Tibial nerve (tissue), 4 donors: ENCODE measurements around the gene CACNA1F. TPM values are rescaled to one million over a fixed set of nuclear protein-coding genes. Genes with fewer than 3 reads are reported as not detected.
A peak's percentile ranks its signal among the peaks of the same experiment; 100 is the strongest.

Experiments used
- DNase-seq, 2 donors: peaks; one replicate each; pipeline ENCODE4 v3.0.0-alpha.2; 2019; ENCODE audit warnings: low spot score in 2 of 2
- H3K27ac ChIP-seq, 4 donors: fragments of 200-600 bp; sonication (generic) in 3 of 4; one replicate each; pipeline ENCODE4 v1.5.1; 2017 to 2019; ENCODE audit warnings: mild to moderate bottlenecking in 1 of 4
- H3K27me3 ChIP-seq, 2 donors: fragments of 200-600 bp; sonication (generic) in 1 of 2; one replicate each; pipeline versions ENCODE4 v1.5.1 to v1.6.0; 2017 to 2019
- H3K36me3 ChIP-seq, 3 donors: fragments of 200-600 bp; sonication (generic); one replicate each; pipeline ENCODE4 v1.5.1; 2018 to 2019
- H3K4me1 ChIP-seq, 4 donors: fragments of 200-600 bp; sonication (generic) in 3 of 4; one replicate each; pipeline ENCODE4 v1.5.1; 2017 to 2019
- H3K4me3 ChIP-seq, 4 donors: fragments of 200-600 bp; sonication (generic) in 3 of 4; one replicate each; pipeline ENCODE4 v1.5.1; 2017 to 2019; ENCODE audit warnings: mild to moderate bottlenecking in 1 of 4, moderate library complexity in 1 of 4
- H3K9me3 ChIP-seq, 4 donors: fragments of 200-600 bp; sonication (generic) in 3 of 4; one replicate each; pipeline ENCODE4 v1.5.1; 2017 to 2019
- EP300 ChIP-seq, 2 donors: sonication (generic); formaldehyde crosslinking; IDR thresholded peaks; one replicate each; pipeline ENCODE4 v1.6.1; 2017; ENCODE audit warnings: antibody characterized with exemption in 2 of 2, mild to moderate bottlenecking in 1 of 2
- POLR2A ChIP-seq, 2 donors: fragments of 450-650 bp; IDR thresholded peaks; one replicate each; pipeline ENCODE4 v1.6.1; 2017; ENCODE audit warnings: antibody characterized with exemption in 2 of 2, mild to moderate bottlenecking in 2 of 2, moderate library complexity in 2 of 2
- WGBS, 2 donors: methylation state at CpG; one replicate each; pipeline ENCODE4 v1.1.5; 2018; 5-methylcytosine and 5-hydroxymethylcytosine counted together
- total RNA-seq, 4 donors: library from RNA; depleted of rRNA; stranded (reverse); fragments of >200 nt; gene quantifications; one replicate each; pipeline ENCODE4 v1.1.0, GENCODE V29; 2016
- TF ChIP-seq, protein P1 (sequence below), 5 experiments: fragments of 200-600 bp in 3 of 5; fragments of 450-650 bp in 2 of 5; sonication (generic) in 3 of 5; IDR thresholded peaks; one replicate each; pipeline ENCODE4 v1.5.1; 2016 to 2019; ENCODE audit warnings: antibody characterized with exemption in 5 of 5, mild to moderate bottlenecking in 3 of 5, moderate library complexity in 2 of 5

Gene CACNA1F
- total RNA-seq, 4 donors from 2014 or later = under 0.01 to 1.0 (median 0.40) TPM

DNA sequence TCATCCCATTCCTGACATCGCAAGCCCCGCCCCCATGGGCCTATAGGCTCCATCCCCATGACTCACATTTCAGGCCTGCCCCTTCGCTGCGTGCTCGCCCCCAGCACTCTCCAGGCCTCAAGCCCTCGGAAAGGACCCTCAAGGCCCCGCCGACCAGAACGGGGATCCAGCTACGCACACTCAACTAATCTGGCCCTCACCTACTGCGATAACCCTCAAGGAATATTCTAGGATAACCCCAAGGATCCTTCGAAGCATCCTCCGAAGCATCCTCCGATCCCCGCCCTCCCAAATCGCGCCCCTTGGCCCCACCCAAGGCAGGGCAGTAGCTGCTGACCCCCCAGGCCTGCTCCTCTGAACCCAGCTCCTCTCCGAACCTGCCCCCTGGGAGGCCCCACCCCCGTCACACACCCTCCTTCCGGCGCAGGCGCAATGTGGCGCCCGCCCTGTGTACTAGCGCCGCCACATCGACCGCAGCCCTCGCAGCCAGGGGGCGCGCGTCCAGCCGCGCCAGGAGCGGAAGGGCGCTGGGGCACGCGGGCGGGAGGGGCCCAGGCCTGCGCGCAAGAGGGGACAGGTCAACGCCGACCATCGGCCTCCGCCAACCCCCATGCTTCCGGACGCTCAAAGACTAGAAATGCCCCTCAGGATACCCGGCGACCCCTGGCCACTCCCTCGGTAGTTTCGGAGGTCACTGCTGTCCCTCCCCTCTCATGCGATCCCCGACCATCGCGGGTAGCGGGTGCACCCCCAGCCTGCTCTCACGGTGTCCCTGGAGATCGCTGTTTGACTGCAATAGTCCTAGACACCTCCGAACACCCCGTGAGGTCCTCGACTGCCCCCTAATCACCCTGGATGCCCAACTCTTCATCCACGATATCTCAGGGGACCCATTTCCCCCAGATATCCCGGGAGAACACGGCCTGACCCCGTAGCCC lies 77.0 kb downstream of the CACNA1F start:
- TF ChIP-seq EP300 (IDR thresholded peaks at IDR 0.05) (peak in 1 of 2 donors; percentile 77), POLR2A (IDR thresholded peaks at IDR 0.05) (peak in 1 of 2 donors; percentile 67)
- TF ChIP-seq, protein P1, sequence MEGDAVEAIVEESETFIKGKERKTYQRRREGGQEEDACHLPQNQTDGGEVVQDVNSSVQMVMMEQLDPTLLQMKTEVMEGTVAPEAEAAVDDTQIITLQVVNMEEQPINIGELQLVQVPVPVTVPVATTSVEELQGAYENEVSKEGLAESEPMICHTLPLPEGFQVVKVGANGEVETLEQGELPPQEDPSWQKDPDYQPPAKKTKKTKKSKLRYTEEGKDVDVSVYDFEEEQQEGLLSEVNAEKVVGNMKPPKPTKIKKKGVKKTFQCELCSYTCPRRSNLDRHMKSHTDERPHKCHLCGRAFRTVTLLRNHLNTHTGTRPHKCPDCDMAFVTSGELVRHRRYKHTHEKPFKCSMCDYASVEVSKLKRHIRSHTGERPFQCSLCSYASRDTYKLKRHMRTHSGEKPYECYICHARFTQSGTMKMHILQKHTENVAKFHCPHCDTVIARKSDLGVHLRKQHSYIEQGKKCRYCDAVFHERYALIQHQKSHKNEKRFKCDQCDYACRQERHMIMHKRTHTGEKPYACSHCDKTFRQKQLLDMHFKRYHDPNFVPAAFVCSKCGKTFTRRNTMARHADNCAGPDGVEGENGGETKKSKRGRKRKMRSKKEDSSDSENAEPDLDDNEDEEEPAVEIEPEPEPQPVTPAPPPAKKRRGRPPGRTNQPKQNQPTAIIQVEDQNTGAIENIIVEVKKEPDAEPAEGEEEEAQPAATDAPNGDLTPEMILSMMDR (IDR thresholded peaks at IDR 0.05) = peak; percentile 70 to 91 (median 89)
- Histone ChIP-seq H3K36me3 (no peaks in the 10 kb centered on the region), H3K9me3 (no peaks in the 10 kb centered on the region), H3K4me3 (peak overlapping the region; percentile 26 to 58 (median 44)), H3K27ac (peak overlapping the region; percentile 91 to 97 (median 95)), H3K4me1 (no peaks in the 10 kb centered on the region), H3K27me3 (no peaks in the 10 kb centered on the region)
- DNase-seq = peak; percentile 79
- 0 to 33% methylated on average over 22 to 63 of the region's 65 CpGs for WGBS, 2 donors

DNA sequence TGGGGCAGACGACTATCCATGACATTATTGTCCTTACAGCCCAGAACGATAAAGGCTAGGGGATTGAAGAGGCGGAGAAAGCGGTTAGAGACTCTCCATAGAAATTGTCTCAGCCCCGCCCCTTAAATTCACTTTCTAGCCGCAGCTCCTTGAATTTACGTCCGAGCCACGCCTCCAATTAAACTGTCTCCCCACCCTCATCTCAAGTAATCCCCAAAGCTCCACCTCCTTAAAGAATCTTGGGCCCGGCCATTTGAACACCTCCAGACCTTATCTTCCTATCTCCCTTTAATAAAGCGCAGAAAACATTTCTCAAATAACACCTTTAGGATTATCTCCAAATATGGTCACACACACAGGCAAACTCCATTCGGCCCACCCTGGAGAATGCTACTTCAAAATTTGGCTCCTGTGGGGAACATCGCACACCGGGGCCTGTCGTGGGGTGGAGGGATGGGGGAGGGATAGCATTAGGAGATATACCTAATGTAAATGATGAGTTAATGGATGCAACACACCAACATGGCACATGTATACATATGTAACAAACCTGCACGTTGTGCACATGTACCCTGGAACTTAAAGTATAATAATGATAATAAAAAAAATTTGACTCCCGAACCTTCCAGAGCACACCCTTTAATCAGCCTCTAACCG lies 77.8 kb downstream of the CACNA1F start:
- no peaks in the 10 kb centered on the region for H3K4me1 ChIP-seq
- no peaks in the 10 kb centered on the region for H3K9me3 ChIP-seq
- H3K27ac ChIP-seq = peak overlapping the region; percentile 91 to 97 (median 95)
- TF ChIP-seq EP300 (IDR thresholded peaks at IDR 0.05) (no peak), POLR2A (IDR thresholded peaks at IDR 0.05) (no peak)
- TF ChIP-seq, protein P1 (IDR thresholded peaks at IDR 0.05) = no peak
- peak overlapping the region; percentile 26 to 58 (median 44) for H3K4me3 ChIP-seq
- no peaks in the 10 kb centered on the region for H3K27me3 ChIP-seq
- DNase-seq = no peak
- WGBS, 2 donors = 1 to 52% methylated on average over 18 of the region's 18 CpGs
- no peaks in the 10 kb centered on the region for H3K36me3 ChIP-seq

Other genes with a start within 250 kb of the CACNA1F start
- 10 to 100 TPM; 42.5 to 76.2 (median 58.6) TPM for gene GRIPAP1, start 231.1 kb downstream of the CACNA1F start, total RNA-seq
- 100 to 1,000 TPM in 3 of 4 donors, 10 to 100 TPM in 1; 98.6 to 124 (median 117) TPM for gene TFE3, start 190.0 kb downstream of the CACNA1F start, total RNA-seq
- 1 to 10 TPM; 4.1 to 6.6 (median 4.5) TPM for gene CCDC120, start 174.3 kb downstream of the CACNA1F start, total RNA-seq
- 10 to 100 TPM; 16.5 to 28.8 (median 19.9) TPM for gene PRAF2, start 159.3 kb downstream of the CACNA1F start, total RNA-seq
- 100 to 1,000 TPM in 2 of 4 donors, 10 to 100 TPM in 2; 90.9 to 108 (median 97.7) TPM for gene WDR45, start 153.5 kb downstream of the CACNA1F start, total RNA-seq
- gene GPKOW, start 109.6 kb downstream of the CACNA1F start, total RNA-seq = 10 to 100 TPM; 28.8 to 38.8 (median 36.1) TPM
- 1 to 10 TPM; 1.7 to 8.1 (median 2.3) TPM for gene MAGIX, start 70.6 kb downstream of the CACNA1F start, total RNA-seq
- gene PLP2, start 61.4 kb downstream of the CACNA1F start, total RNA-seq = 10 to 100 TPM; 22.0 to 34.7 (median 31.5) TPM
- 10 to 100 TPM; 18.2 to 32.4 (median 24.4) TPM for gene PRICKLE3, start 47.0 kb downstream of the CACNA1F start, total RNA-seq
- gene SYP, start 33.1 kb downstream of the CACNA1F start, total RNA-seq = 1 to 10 TPM; 3.1 to 9.9 (median 7.7) TPM
- 10 to 100 TPM; 10.5 to 20.7 (median 12.0) TPM for gene CCDC22, start 2.1 kb upstream of the CACNA1F start, total RNA-seq
- under 1 TPM in 2 of 4 donors, not detected in 2; 0.20 to 0.42 TPM for gene FOXP3, start 31.4 kb upstream of the CACNA1F start, total RNA-seq
- 10 to 100 TPM; 20.9 to 36.9 (median 27.1) TPM for gene PPP1R3F, start 36.5 kb upstream of the CACNA1F start, total RNA-seq
- gene GAGE10, start 70.3 kb upstream of the CACNA1F start, total RNA-seq = not detected
- not detected for gene GAGE12J, start 88.7 kb upstream of the CACNA1F start, total RNA-seq
- gene GAGE13, start 98.2 kb upstream of the CACNA1F start, total RNA-seq = not detected